ENCODE results near the gene TRAPPC10.

Gene TRAPPC10

GRCh38 chr21:44052071-44052829, 40.1 kb downstream of the TRAPPC10 start:
- DNase-seq (ENCODE audit: low read depth, low spot score): no peak
- no CpG with 5 or more reads among the region's 14 CpGs for WGBS (ENCODE audit: insufficient coverage, insufficient read length)
- Histone ChIP-seq H3K9me3 (ENCODE audit: control insufficient read depth, insufficient read depth, low read length) (no peaks in the 10 kb centered on the region), H3K27me3 (ENCODE audit: control insufficient read depth, insufficient read depth, low read length) (no peaks in the 10 kb centered on the region), H3K27ac (ENCODE audit: low read length) (no peak overlapping the region), H3K36me3 (ENCODE audit: control insufficient read depth, insufficient read depth, low read length) (no peaks in the 10 kb centered on the region; the same call in 1 of the 2 replicates), H3K4me1 (ENCODE audit: control insufficient read depth, insufficient read depth, low read length) (no peaks in the 10 kb centered on the region), H3K4me3 (ENCODE audit: low read length) (no peak overlapping the region)

GRCh38 chr21:44052830-44053226, 40.7 kb downstream of the TRAPPC10 start:
- no CpG with 5 or more reads among the region's 6 CpGs for WGBS (ENCODE audit: insufficient coverage, insufficient read length)
- Histone ChIP-seq H3K27me3 (ENCODE audit: control insufficient read depth, insufficient read depth, low read length) (no peaks in the 10 kb centered on the region), H3K9me3 (ENCODE audit: control insufficient read depth, insufficient read depth, low read length) (no peaks in the 10 kb centered on the region), H3K36me3 (ENCODE audit: control insufficient read depth, insufficient read depth, low read length) (no peaks in the 10 kb centered on the region; the same call in 1 of the 2 replicates), H3K4me1 (ENCODE audit: control insufficient read depth, insufficient read depth, low read length) (no peaks in the 10 kb centered on the region), H3K4me3 (ENCODE audit: low read length) (no peak overlapping the region), H3K27ac (ENCODE audit: low read length) (no peak overlapping the region)
- DNase-seq (ENCODE audit: low read depth, low spot score): no peak

DNA sequence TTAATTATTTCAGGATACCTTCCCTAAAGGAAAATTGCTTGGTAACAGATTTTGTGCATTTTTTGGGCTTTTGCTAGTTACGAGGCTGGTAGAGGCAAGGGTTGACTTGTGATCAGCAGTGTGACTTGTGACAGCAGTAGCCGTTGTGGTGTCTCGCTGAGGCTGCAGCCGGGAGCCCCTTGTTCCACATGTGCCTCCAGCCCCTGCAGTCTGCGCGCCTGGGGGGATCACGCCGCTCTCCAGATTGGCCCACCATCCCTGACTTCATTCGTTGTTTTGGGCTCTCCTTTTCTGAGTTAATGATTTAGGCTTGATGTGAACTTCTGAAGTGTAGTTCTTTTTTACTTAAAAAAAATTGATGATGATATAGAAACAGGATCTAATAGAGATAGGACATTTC, 41.5 kb downstream of the TRAPPC10 start:
- Histone ChIP-seq H3K4me1 (ENCODE audit: control insufficient read depth, insufficient read depth, low read length) (no peaks in the 10 kb centered on the region), H3K9me3 (ENCODE audit: control insufficient read depth, insufficient read depth, low read length) (no peaks in the 10 kb centered on the region), H3K36me3 (ENCODE audit: control insufficient read depth, insufficient read depth, low read length) (no peaks in the 10 kb centered on the region; the same call in 1 of the 2 replicates), H3K27me3 (ENCODE audit: control insufficient read depth, insufficient read depth, low read length) (no peaks in the 10 kb centered on the region), H3K4me3 (ENCODE audit: low read length) (no peak overlapping the region), H3K27ac (ENCODE audit: low read length) (no peak overlapping the region)
- DNase-seq (ENCODE audit: low read depth, low spot score): no peak
- no CpG with 5 or more reads among the region's 9 CpGs for WGBS (ENCODE audit: insufficient coverage, insufficient read length)

DNA sequence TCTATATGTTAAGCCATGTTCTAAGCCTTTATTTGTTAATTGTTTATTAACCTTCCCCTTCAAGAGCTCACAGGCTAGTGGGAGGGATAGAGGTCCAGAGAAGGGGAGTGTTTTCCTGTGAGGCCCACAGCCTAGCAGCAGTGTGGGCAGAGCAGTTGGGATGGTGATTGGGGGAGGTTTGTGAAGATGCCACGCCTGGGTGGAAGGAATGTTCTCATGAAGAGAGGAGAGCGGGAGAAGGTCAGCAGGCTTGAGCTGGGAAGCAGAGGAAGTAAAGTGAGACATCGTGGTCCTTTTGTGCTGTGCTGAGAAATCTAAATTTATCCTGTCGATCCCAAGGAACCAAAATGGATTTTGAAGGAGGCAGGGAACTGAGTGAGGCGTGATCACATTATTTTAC, 42.6 kb downstream of the TRAPPC10 start:
- H3K9me3 ChIP-seq (ENCODE audit: control insufficient read depth, insufficient read depth, low read length): no peaks in the 10 kb centered on the region
- H3K4me1 ChIP-seq (ENCODE audit: control insufficient read depth, insufficient read depth, low read length): no peaks in the 10 kb centered on the region
- H3K27me3 ChIP-seq (ENCODE audit: control insufficient read depth, insufficient read depth, low read length): no peaks in the 10 kb centered on the region
- no peak overlapping the region for H3K27ac ChIP-seq (ENCODE audit: low read length)
- no peak overlapping the region for H3K4me3 ChIP-seq (ENCODE audit: low read length)
- no CpG with 5 or more reads among the region's 5 CpGs for WGBS (ENCODE audit: insufficient coverage, insufficient read length)
- no peak for DNase-seq (ENCODE audit: low read depth, low spot score)
- H3K36me3 ChIP-seq (ENCODE audit: control insufficient read depth, insufficient read depth, low read length): no peaks in the 10 kb centered on the region; the same call in 1 of the 2 replicates

GRCh38 chr21:44057055-44057454, 44.9 kb downstream of the TRAPPC10 start:
- no peak for DNase-seq (ENCODE audit: low read depth, low spot score)
- Histone ChIP-seq H3K27ac (ENCODE audit: low read length) (no peak overlapping the region), H3K4me3 (ENCODE audit: low read length) (no peak overlapping the region), H3K27me3 (ENCODE audit: control insufficient read depth, insufficient read depth, low read length) (no peaks in the 10 kb centered on the region), H3K9me3 (ENCODE audit: control insufficient read depth, insufficient read depth, low read length) (no peaks in the 10 kb centered on the region), H3K36me3 (ENCODE audit: control insufficient read depth, insufficient read depth, low read length) (peaks cover 3% of the 10 kb centered on the region; the same call in 1 of the 2 replicates), H3K4me1 (ENCODE audit: control insufficient read depth, insufficient read depth, low read length) (no peaks in the 10 kb centered on the region)
- 100% methylated on average over 1 of the region's 9 CpGs for WGBS (ENCODE audit: insufficient coverage, insufficient read length)

GRCh38 chr21:44057960-44058651, 46.0 kb downstream of the TRAPPC10 start:
- no peaks in the 10 kb centered on the region for H3K27me3 ChIP-seq (ENCODE audit: control insufficient read depth, insufficient read depth, low read length)
- H3K4me1 ChIP-seq (ENCODE audit: control insufficient read depth, insufficient read depth, low read length): no peaks in the 10 kb centered on the region
- DNase-seq (ENCODE audit: low read depth, low spot score): no peak
- no CpG with 5 or more reads among the region's 15 CpGs for WGBS (ENCODE audit: insufficient coverage, insufficient read length)
- no peak overlapping the region for H3K4me3 ChIP-seq (ENCODE audit: low read length)
- peaks cover 3% of the 10 kb centered on the region; the same call in 1 of the 2 replicates for H3K36me3 ChIP-seq (ENCODE audit: control insufficient read depth, insufficient read depth, low read length)
- no peak overlapping the region for H3K27ac ChIP-seq (ENCODE audit: low read length)
- no peaks in the 10 kb centered on the region for H3K9me3 ChIP-seq (ENCODE audit: control insufficient read depth, insufficient read depth, low read length)

GRCh38 chr21:44058652-44058964, 46.5 kb downstream of the TRAPPC10 start:
- no peaks in the 10 kb centered on the region for H3K4me1 ChIP-seq (ENCODE audit: control insufficient read depth, insufficient read depth, low read length)
- no peaks in the 10 kb centered on the region for H3K9me3 ChIP-seq (ENCODE audit: control insufficient read depth, insufficient read depth, low read length)
- no peak overlapping the region for H3K4me3 ChIP-seq (ENCODE audit: low read length)
- H3K36me3 ChIP-seq (ENCODE audit: control insufficient read depth, insufficient read depth, low read length): peaks cover 6% of the 10 kb centered on the region
- no peaks in the 10 kb centered on the region for H3K27me3 ChIP-seq (ENCODE audit: control insufficient read depth, insufficient read depth, low read length)
- no CpG with 5 or more reads among the region's 12 CpGs for WGBS (ENCODE audit: insufficient coverage, insufficient read length)
- no peak for DNase-seq (ENCODE audit: low read depth, low spot score)
- H3K27ac ChIP-seq (ENCODE audit: low read length): no peak overlapping the region

DNA sequence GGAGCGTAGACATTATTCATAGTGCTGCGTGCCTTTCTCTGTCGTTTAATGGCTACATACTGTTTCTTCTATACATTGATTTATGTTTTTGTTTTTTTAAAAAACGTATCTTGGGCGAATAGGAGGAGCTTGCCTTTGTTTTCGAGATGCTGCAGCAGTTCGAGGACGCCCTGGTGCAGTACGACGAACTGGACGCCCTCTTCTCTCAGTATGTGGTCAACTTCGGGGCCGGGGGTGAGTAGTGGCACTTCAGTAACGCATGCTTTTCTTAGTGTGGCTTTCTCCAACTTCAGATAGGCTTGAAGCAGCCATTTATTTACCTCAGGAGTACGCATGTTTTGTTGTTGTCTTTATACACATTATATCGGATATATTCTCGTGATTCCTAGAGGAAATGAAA, 46.9 kb downstream of the TRAPPC10 start:
- WGBS (ENCODE audit: insufficient coverage, insufficient read length): no CpG with 5 or more reads among the region's 17 CpGs
- Histone ChIP-seq H3K9me3 (ENCODE audit: control insufficient read depth, insufficient read depth, low read length) (no peaks in the 10 kb centered on the region), H3K4me3 (ENCODE audit: low read length) (no peak overlapping the region), H3K36me3 (ENCODE audit: control insufficient read depth, insufficient read depth, low read length) (peaks cover 6% of the 10 kb centered on the region), H3K4me1 (ENCODE audit: control insufficient read depth, insufficient read depth, low read length) (no peaks in the 10 kb centered on the region), H3K27ac (ENCODE audit: low read length) (no peak overlapping the region), H3K27me3 (ENCODE audit: control insufficient read depth, insufficient read depth, low read length) (no peaks in the 10 kb centered on the region)
- DNase-seq (ENCODE audit: low read depth, low spot score): no peak

GRCh38 chr21:44059710-44060109, 47.6 kb downstream of the TRAPPC10 start:
- peaks cover 8% of the 10 kb centered on the region for H3K36me3 ChIP-seq (ENCODE audit: control insufficient read depth, insufficient read depth, low read length)
- no CpG with 5 or more reads among the region's 4 CpGs for WGBS (ENCODE audit: insufficient coverage, insufficient read length)

DNA sequence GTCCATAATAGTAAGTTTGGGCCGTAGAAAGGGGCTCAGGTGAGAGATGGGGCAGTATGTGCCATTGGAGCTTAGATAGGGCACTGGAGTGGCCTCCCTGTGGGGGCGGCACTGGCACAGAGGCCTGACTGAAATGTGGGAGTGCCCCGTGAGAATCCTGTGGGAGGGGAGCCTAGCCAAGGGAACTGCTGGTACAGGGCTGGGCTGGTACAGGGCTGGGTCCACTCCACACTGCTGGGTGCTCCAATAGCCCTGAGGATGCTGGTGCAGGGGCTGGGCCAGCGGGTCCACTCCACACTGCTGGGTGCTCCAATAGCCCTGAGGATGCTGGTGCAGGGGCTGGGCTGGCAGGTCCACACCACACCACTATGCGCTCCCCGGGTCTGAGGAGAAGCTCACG, 50.3 kb downstream of the TRAPPC10 start:
- WGBS (ENCODE audit: insufficient coverage, insufficient read length): no CpG with 5 or more reads among the region's 7 CpGs
- Histone ChIP-seq H3K9me3 (ENCODE audit: control insufficient read depth, insufficient read depth, low read length) (no peaks in the 10 kb centered on the region), H3K4me1 (ENCODE audit: control insufficient read depth, insufficient read depth, low read length) (no peaks in the 10 kb centered on the region), H3K27ac (ENCODE audit: low read length) (no peak overlapping the region), H3K4me3 (ENCODE audit: low read length) (no peak overlapping the region), H3K36me3 (ENCODE audit: control insufficient read depth, insufficient read depth, low read length) (peaks cover 8% of the 10 kb centered on the region), H3K27me3 (ENCODE audit: control insufficient read depth, insufficient read depth, low read length) (no peaks in the 10 kb centered on the region)
- DNase-seq (ENCODE audit: low read depth, low spot score): no peak

More at GRCh38 chr21:44059710-44060109, 47.6 kb downstream of the TRAPPC10 start:
- Histone ChIP-seq H3K4me3 (ENCODE audit: low read length) (no peak overlapping the region), H3K9me3 (ENCODE audit: control insufficient read depth, insufficient read depth, low read length) (no peaks in the 10 kb centered on the region), H3K27ac (ENCODE audit: low read length) (no peak overlapping the region), H3K27me3 (ENCODE audit: control insufficient read depth, insufficient read depth, low read length) (no peaks in the 10 kb centered on the region), H3K4me1 (ENCODE audit: control insufficient read depth, insufficient read depth, low read length) (no peaks in the 10 kb centered on the region)
- no peak for DNase-seq (ENCODE audit: low read depth, low spot score)

All from iPS DF 6.9 (cell line).